HepG2 (cell line): Measurements from ENCODE around the gene IQCH. TPM values are rescaled to one million over a fixed set of nuclear protein-coding genes. Genes with fewer than 3 reads are reported as not detected.

Experiments
- ATAC-seq: fragments of 200-7000 bp; cut with Tn5 transposase; 3 replicates; pipeline ENCODE4 v1.9.1; 2020; ENCODE audit warnings: mild to moderate bottlenecking, moderate library complexity
- BruUV-seq: library from RNA; stranded (reverse); fragments of 400-500 nt; replicated peaks from 2 replicates; lab custom pipeline; 2021; lab: Mats Ljungman, UMichigan
- CTCF ChIA-PET: fragments of 300-600 bp; formaldehyde crosslinking; extraction: SDS; loops from one replicate; lab custom pipeline; 2021; ENCODE audit warnings: low total read pairs, inconsistent platforms, low intra/inter-chr PET ratio; lab: Yijun Ruan, JAX
- POLR2A ChIA-PET: fragments of 350-600 bp; sonication (Branson Sonifier 250); formaldehyde crosslinking; loops from one replicate; lab custom pipeline; 2020; ENCODE audit warnings: antibody characterized with exemption, inconsistent platforms; lab: Yijun Ruan, JAX
- DNase-seq: peaks from one replicate; pipeline ENCODE4 v3.0.0-alpha.2; 2015; ENCODE audit warnings: low spot score
- FAIRE-seq: peaks from 3 replicates; lab custom pipeline; 2011; peaks lifted over from hg19 to GRCh38; lab: Jason Lieb, UNC
- H2AFZ ChIP-seq: one replicate; pipeline ENCODE4 v1.6.1; 2011; ENCODE audit warnings: low read length, inconsistent platforms
- H3K27ac ChIP-seq: fragments of 300-600 bp; 3 replicates; pipeline ENCODE4 v1.8.0; 2011; ENCODE audit warnings: mixed run types, mild to moderate bottlenecking, mixed read lengths, low read length, inconsistent platforms; ENCODE audit not compliant: insufficient read depth; ENCODE audit errors: extremely low read length
- H3K27me3 ChIP-seq, 2 experiments: fragments of 200-600 bp in 1 of 2; 2 replicates in 1 of 2; 3 replicates in 1 of 2; pipeline versions ENCODE4 v1.6.0 to v1.8.0; 2011; ENCODE audit warnings: low read length in 2 of 2, mild to moderate bottlenecking in 2 of 2, moderate library complexity in 2 of 2, inconsistent platforms in 1 of 2; ENCODE audit not compliant: insufficient read depth in 2 of 2, control insufficient read depth in 1 of 2
- H3K36me3 ChIP-seq, 2 experiments: fragments of 200-600 bp in 1 of 2; replicated peaks in 1 of 2; 2 replicates in 1 of 2; 3 replicates in 1 of 2; pipeline versions ENCODE4 v1.5.1 to v1.8.0; 2011; ENCODE audit warnings: low read length in 2 of 2, inconsistent platforms in 1 of 2; ENCODE audit not compliant: insufficient read depth in 2 of 2, control insufficient read depth in 1 of 2
- H3K4me1 ChIP-seq: 2 replicates; pipeline ENCODE4 v1.5.1; 2012; ENCODE audit warnings: low read length, inconsistent platforms; ENCODE audit not compliant: insufficient read depth
- H3K4me2 ChIP-seq: 2 replicates; pipeline ENCODE4 v1.6.0; 2011; ENCODE audit warnings: low read depth, low read length, inconsistent platforms
- H3K4me3 ChIP-seq, 3 experiments: fragments of 200-600 bp in 1 of 3; sonication (generic), shearing (Covaris generic) in 1 of 3; replicated peaks in 1 of 3; 2 replicates each; pipeline ENCODE4 v1.5.1; 2011 to 2016; ENCODE audit warnings: low read length in 3 of 3, inconsistent platforms in 2 of 3, low read depth in 2 of 3, mild to moderate bottlenecking in 2 of 3, control low read depth in 1 of 3, mixed read lengths in 1 of 3; ENCODE audit not compliant: insufficient read depth in 1 of 3
- H3K79me2 ChIP-seq: one replicate; pipeline ENCODE4 v1.6.1; 2011; ENCODE audit warnings: low read length, inconsistent platforms; ENCODE audit not compliant: insufficient read depth
- H3K9ac ChIP-seq: 2 replicates; pipeline ENCODE4 v1.6.0; 2011; ENCODE audit warnings: mild to moderate bottlenecking, low read depth, low read length, inconsistent platforms; ENCODE audit not compliant: insufficient read depth
- H3K9me3 ChIP-seq: 2 replicates; pipeline ENCODE4 v1.5.1; 2012; ENCODE audit warnings: mild to moderate bottlenecking, low read length
- H4K20me1 ChIP-seq: 2 replicates; pipeline ENCODE4 v1.6.0; 2011; ENCODE audit warnings: inconsistent platforms, mild to moderate bottlenecking, low read length, moderate library complexity; ENCODE audit not compliant: insufficient read depth
- ARNTL ChIP-seq: sonication (generic); formaldehyde crosslinking; IDR thresholded peaks from 2 replicates; pipeline ENCODE4 v1.4.0; 2020; ENCODE audit warnings: mild to moderate bottlenecking, missing genetic modification reagents
- DNMT1 ChIP-seq: sonication (generic); formaldehyde crosslinking; IDR thresholded peaks from 2 replicates; pipeline ENCODE4 v1.5.1; 2020; ENCODE audit warnings: mild to moderate bottlenecking, missing genetic modification reagents
- KMT2A ChIP-seq: sonication (generic); formaldehyde crosslinking; IDR thresholded peaks from 2 replicates; pipeline ENCODE4 v1.4.0; 2020; ENCODE audit warnings: missing genetic modification reagents
- MTF2 ChIP-seq: sonication (generic); formaldehyde crosslinking; IDR thresholded peaks from 2 replicates; pipeline ENCODE4 v1.5.0; 2020; ENCODE audit warnings: missing genetic modification reagents, borderline replicate concordance
- NKX3-1 ChIP-seq: sonication (generic); formaldehyde crosslinking; IDR thresholded peaks from 2 replicates; pipeline ENCODE4 v1.5.0; 2020; ENCODE audit warnings: missing genetic modification reagents
- TAF1 ChIP-seq: sonication (generic); formaldehyde crosslinking; IDR thresholded peaks from 2 replicates; pipeline ENCODE4 v1.4.0; 2020; ENCODE audit warnings: missing genetic modification reagents
- TARDBP ChIP-seq: sonication (generic); formaldehyde crosslinking; IDR thresholded peaks from 2 replicates; pipeline ENCODE4 v1.8.0; 2022; ENCODE audit warnings: mild to moderate bottlenecking, missing genetic modification reagents
- ZIK1 ChIP-seq: sonication (generic); formaldehyde crosslinking; IDR thresholded peaks from 2 replicates; pipeline ENCODE4 v1.5.0; 2020; ENCODE audit warnings: mild to moderate bottlenecking, low read depth, missing genetic modification reagents, borderline replicate concordance
- ZNF644 ChIP-seq: IDR thresholded peaks from 2 replicates; pipeline ENCODE4 v1.6.1; 2016; ENCODE audit warnings: low read depth
- WGBS: methylation state at CpG from one replicate; pipeline ENCODE4 v1.1.6; 2017; ENCODE audit warnings: low lambda C conversion rate; 5-methylcytosine and 5-hydroxymethylcytosine counted together
- in situ Hi-C: cut with HindIII; loops from 2 replicates; pipeline ENCODE4 v1.10.0; 2017; ENCODE audit warnings: low pct_unique_long_range_greater_than_20kb; ENCODE audit not compliant: extremely low pct_ligation_motif_present
- intact Hi-C: fragments of 100-400 bp; cut with micrococcal nuclease; formaldehyde crosslinking; loops from one replicate; pipeline ENCODE4 v1.10.0; 2022; ENCODE audit not compliant: unreplicated experiment
- polyA plus RNA-seq, 8 experiments: library from polyadenylated mRNA; depleted of rRNA in 3 of 8; stranded (reverse) in 7 of 8; unstranded in 1 of 8; fragments of >200 nt; fragmentation: Illumina TruSeq in 4 of 8; extraction: Trizol in 4 of 8; gene quantifications; 2 replicates each; pipeline versions ENCODE4 v1.2.1 to v1.2.3, GENCODE V29; 2011 to 2016; ENCODE audit warnings: low read depth in 4 of 8, missing spikeins in 1 of 8, mixed read lengths in 1 of 8; ENCODE audit not compliant: insufficient read depth in 1 of 8
- total RNA-seq, 5 experiments: library from RNA; depleted of rRNA; stranded (reverse); fragments of >200 nt; fragmentation: Illumina TruSeq; extraction: Trizol; gene quantifications; 2 replicates each; pipeline ENCODE4 v1.2.3, GENCODE V29; 2016; ENCODE audit warnings: low read depth in 1 of 5
- TF ChIP-seq, protein P1 (sequence below): sonication (generic); formaldehyde crosslinking; IDR thresholded peaks from 2 replicates; pipeline ENCODE4 v1.5.1; 2020; ENCODE audit warnings: mild to moderate bottlenecking, missing genetic modification reagents, borderline replicate concordance
- TF ChIP-seq, protein P2 (sequence below): sonication (generic); IDR thresholded peaks from 2 replicates; pipeline ENCODE4 v1.6.1; 2016; ENCODE audit warnings: low read depth, borderline replicate concordance
- TF ChIP-seq, protein P3 (sequence below): sonication (generic); formaldehyde crosslinking; IDR thresholded peaks from 2 replicates; pipeline ENCODE4 v1.4.0; 2020; ENCODE audit warnings: missing genetic modification reagents, mild to moderate bottlenecking, borderline replicate concordance

Gene IQCH
- total and polyA plus RNA-seq, 2 of the 13 experiments (the other 11 are each of a cell fraction or from before 2014, with no cell fraction given) = 0.16 to 0.55 TPM

DNA sequence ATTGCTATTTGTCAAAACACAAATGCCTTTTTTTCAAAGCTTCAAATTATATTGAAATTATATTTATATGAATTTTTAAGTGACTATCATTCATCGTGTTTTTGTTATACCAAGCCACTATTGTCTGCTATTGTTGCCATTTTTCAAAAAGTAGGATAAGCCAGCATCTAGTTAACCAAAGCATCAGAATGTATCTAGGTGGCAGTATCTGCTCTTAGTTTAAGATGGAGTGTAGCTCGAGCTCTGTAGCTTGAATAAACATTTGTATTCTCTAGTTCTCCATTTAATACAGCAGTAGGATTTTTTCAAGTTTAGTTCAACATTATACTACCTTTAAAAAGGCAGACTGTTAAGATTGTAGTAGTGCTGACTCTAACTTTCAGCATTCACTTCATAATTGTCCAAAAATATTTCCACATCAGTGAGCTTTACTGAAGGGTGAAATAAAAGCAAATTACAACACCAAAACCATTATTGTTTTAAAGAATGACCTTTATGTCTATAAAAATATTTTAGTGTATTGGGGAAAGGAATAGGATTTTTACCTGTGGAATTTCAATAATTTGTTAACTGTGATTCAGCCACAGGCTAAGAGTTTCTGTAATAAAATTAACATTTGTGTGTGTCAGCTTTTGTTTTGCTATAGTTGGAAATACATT lies 246.7 kb downstream of the IQCH start (continued):
- TF ChIP-seq, protein P1, sequence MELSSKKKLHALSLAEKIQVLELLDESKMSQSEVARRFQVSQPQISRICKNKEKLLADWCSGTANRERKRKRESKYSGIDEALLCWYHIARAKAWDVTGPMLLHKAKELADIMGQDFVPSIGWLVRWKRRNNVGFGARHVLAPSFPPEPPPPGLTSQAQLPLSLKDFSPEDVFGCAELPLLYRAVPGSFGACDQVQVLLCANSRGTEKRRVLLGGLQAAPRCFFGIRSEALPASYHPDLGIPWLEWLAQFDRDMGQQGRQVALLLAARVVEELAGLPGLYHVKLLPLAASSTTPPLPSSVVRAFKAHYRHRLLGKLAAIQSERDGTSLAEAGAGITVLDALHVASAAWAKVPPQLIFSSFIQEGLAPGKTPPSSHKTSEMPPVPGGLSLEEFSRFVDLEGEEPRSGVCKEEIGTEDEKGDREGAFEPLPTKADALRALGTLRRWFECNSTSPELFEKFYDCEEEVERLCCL (CRISPR knock-in tag) = no peak
- TF ChIP-seq ARNTL (CRISPR knock-in tag) (no peak), ZNF644 (no peak), NKX3-1 (no peak)

DNA sequence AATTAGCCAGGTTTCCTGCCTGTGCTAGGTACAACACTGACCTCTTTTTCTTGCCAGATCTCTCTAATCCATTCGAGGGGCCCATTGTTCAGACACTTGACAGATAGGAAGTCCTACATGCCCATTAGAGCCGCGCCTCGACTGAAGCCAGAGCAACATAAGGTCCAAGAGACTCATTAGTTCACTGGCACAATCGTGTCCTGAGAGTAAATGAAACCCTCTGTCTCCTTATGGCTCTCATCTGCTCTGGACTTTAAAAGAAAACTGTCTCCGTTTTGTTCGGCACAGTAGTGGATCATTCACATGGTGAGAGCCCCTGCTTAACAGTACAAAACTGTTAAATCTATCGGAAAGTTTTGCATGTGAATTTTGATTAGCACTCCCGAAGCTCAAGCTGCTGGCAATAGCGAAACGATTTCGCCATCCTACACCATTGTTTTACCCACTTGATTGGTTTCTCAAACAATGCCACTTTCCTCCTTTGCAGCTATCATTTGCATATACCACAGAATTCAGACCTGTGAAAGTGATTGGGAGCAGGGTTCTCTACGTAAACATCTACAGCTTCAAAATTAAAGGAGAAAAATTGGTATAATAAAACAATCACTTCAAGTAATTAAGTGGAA lies 247.4 kb downstream of the IQCH start:
- TF ChIP-seq, protein P2, sequence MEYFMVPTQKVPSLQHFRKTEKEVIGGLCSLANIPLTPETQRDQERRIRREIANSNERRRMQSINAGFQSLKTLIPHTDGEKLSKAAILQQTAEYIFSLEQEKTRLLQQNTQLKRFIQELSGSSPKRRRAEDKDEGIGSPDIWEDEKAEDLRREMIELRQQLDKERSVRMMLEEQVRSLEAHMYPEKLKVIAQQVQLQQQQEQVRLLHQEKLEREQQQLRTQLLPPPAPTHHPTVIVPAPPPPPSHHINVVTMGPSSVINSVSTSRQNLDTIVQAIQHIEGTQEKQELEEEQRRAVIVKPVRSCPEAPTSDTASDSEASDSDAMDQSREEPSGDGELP = no peak
- TF ChIP-seq, protein P3, sequence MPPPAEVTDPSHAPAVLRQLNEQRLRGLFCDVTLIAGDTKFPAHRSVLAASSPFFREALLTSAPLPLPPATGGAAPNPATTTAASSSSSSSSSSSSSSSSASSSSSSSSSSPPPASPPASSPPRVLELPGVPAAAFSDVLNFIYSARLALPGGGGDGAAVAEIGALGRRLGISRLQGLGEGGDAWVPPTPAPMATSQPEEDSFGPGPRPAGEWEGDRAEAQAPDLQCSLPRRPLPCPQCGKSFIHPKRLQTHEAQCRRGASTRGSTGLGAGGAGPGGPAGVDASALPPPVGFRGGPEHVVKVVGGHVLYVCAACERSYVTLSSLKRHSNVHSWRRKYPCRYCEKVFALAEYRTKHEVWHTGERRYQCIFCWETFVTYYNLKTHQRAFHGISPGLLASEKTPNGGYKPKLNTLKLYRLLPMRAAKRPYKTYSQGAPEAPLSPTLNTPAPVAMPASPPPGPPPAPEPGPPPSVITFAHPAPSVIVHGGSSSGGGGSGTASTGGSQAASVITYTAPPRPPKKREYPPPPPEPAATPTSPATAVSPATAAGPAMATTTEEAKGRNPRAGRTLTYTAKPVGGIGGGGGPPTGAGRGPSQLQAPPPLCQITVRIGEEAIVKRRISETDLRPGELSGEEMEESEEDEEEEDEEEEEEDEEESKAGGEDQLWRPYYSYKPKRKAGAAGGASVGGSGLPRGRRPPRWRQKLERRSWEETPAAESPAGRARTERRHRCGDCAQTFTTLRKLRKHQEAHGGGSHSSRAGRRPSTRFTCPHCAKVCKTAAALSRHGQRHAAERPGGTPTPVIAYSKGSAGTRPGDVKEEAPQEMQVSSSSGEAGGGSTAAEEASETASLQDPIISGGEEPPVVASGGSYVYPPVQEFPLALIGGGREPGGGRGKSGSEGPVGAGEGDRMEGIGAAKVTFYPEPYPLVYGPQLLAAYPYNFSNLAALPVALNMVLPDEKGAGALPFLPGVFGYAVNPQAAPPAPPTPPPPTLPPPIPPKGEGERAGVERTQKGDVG (CRISPR knock-in tag) = no peak
- no peak for TF ChIP-seq DNMT1
- TF ChIP-seq, protein P1 (CRISPR knock-in tag) = no peak
- TF ChIP-seq KMT2A = no peak
- TF ChIP-seq MTF2 = no peak
- TF ChIP-seq ZIK1 (CRISPR knock-in tag) = no peak
- no peak for TF ChIP-seq TAF1 (CRISPR knock-in tag)
- no peak for TF ChIP-seq TARDBP (CRISPR knock-in tag)
- TF ChIP-seq, all 625 proteins: peak for 0
- no peaks in the 10 kb centered on the region for H3K9me3 ChIP-seq
- FAIRE-seq (no peak), ATAC-seq (no peak), DNase-seq (no peak)
- WGBS = 84% methylated on average over 13 of the region's 13 CpGs
- H3K9ac ChIP-seq = no peak overlapping the region
- H3K27me3 ChIP-seq = peaks cover 0 to 1% of the 10 kb centered on the region in 2 experiments; a peak in 1 of 5 replicates
- intact Hi-C loops = loop anchor here (2.0 kb wide), 1 partner anchor 331 kb away; no protein-coding TSS in a partner anchor
- BruUV-seq = no TSS peak
- H3K79me2 ChIP-seq = no peaks in the 10 kb centered on the region
- POLR2A ChIA-PET = no interaction called here
- no peaks in the 10 kb centered on the region for H3K36me3 ChIP-seq
- no peak overlapping the region for H2AFZ ChIP-seq
- in situ Hi-C loops = no loop called here
- no peaks in the 10 kb centered on the region for H4K20me1 ChIP-seq
- H3K4me2 ChIP-seq = no peak overlapping the region
- H3K4me1 ChIP-seq = 0 out of 2 replicates have a peak, but pooled peaks cover 5% of the 10 kb centered on the region
- CTCF ChIA-PET = no interaction called here
- no peak overlapping the region for H3K4me3 ChIP-seq
- H3K27ac ChIP-seq = no peak overlapping the region
